ENCODE results near the gene MEGF6.
A peak's percentile ranks its signal among the peaks of the same experiment; 100 is the strongest.
"Not testable (repeated sequence)": the region's sequence is repeated elsewhere in the genome, so short reads cannot be mapped to it uniquely, and the experiment has no call there.

The MEGF6 gene

DNA sequence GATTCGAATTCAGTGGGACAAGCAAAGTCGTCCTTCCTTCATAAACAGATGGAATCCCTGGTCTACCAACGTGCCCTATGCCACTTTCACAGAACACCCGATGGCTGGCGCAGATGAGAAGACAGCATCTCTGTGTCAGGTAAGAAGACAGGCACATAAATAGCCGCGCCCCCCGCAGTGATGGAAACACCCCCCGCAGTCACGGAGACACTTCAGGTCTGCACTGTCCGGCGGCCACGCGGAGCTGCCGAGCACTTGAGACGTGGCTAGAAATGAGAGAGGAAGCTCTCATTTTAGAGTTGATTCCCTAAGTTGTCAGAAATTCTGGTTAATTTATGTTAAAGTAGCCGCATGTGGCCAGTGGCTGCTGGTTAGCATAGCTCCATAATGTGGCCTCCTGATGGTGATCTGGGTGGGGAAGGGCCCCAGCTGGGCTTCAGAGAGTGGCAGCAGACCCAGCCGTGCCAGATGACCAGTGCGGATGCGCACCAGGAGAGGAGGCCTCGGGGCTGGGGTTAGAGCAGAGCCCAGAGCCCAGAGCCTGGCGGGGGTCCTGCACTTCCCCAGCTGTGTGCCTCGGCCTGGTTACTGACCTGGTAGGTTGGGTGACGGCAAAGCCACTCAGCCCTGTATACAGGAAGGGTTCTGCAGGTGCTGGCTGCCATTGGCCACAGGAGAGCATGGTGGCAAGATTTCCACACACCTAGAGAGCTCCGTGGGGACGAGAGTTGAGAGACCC, 16.4 kb upstream of the MEGF6 start:
- no peak for DNase-seq (ENCODE audit: low read depth in 2 of 2)

DNA sequence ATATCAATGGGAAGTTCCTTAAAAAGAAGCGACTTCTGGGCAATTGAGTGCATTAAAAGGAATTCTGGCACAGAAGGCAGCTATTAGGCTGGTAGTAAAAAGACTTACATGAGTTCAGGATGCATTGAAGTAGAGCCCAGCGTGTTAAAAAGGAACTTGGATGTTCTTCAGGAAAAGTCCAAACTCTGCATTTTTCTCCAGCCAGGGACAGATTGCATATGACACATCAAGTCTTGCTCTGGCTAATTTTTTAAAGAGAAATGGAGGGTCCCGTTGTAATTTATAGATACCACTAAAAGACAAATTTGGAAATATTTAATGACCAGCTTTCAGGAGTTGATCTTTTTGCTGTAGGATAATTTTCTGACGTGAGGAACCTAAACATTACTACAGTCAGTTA, 14.7 kb upstream of the MEGF6 start:
- DNase-seq (ENCODE audit: low read depth in 2 of 2) = no peak

GRCh38 chr1:3625151-3625907, 14.0 kb upstream of the MEGF6 start:
- no peak for DNase-seq (ENCODE audit: low read depth in 2 of 2)

DNA sequence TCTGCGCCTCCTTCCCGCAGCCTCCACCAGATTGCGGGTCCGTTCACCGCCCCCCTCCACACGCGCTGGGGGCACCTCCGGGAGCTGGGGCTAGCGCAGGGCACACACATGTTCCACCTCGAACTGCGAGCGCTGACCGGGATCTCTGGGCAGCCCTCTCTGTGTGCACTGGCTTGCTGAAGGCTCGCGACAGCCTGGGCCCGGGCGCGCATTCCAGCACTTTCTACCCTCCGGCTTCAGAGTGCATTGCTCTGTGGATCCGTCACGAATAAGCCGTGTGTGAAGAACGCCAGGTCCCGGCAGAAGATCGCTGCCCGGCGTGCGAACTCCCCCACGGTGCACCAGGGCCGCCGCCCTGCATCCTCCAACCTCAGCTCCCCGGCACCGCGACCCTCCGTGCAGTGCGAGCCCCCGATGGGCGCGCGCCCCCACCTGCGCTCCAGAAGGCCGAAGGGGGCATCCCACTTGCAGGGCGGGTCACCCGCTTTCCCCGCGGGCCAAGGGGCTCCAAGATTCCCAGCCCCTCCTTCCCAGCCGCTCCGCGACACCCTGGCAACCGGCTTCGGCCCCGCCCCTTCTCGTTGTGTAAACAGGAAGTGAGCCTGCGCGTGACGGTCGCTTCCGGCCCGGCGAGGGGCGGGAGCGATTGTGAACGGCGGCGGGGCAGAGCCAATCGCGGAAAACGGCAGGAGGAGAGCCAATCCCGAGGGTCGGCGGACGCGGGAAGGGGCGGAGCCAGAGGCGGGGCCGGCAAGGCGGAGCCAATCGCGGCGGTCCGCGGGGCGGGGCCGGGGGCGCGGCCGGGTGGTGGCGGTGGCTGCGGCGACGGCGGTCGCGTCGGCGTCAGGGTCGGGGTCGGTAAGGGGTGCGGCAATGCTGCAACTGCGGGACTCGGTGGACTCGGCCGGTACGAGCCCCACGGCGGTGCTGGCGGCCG, 13.2 kb upstream of the MEGF6 start, which contains the start of gene TPRG1L:
Gene TPRG1L (plus strand): TSS at position 816 of the 937 bp plus-strand sequence. CDS start 58 bp downstream, at position 874.
- DNase-seq (ENCODE audit: low read depth in 2 of 2) = peak; percentile 87 to 88

GRCh38 chr1:3623441-3624199, 12.3 kb upstream of the MEGF6 start:
- no peak for DNase-seq (ENCODE audit: low read depth in 2 of 2)

GRCh38 chr1:3622102-3622501, 10.8 kb upstream of the MEGF6 start:
- DNase-seq (ENCODE audit: low read depth in 2 of 2) = not testable (repeated sequence)

GRCh38 chr1:3621151-3621671, 9.9 kb upstream of the MEGF6 start:
- DNase-seq (ENCODE audit: low read depth in 2 of 2) = not testable (repeated sequence)

- DNase-seq (ENCODE audit: low read depth in 2 of 2) = no peak
Measured at GRCh38 chr1:3620708-3621107, 9.4 kb upstream of the MEGF6 start.

GRCh38 chr1:3618881-3619671, 7.8 kb upstream of the MEGF6 start:
- DNase-seq (ENCODE audit: low read depth in 2 of 2) = peak; percentile 43 to 51

GRCh38 chr1:3618531-3618880, 7.2 kb upstream of the MEGF6 start:
- DNase-seq (ENCODE audit: low read depth in 2 of 2) = no peak

GRCh38 chr1:3617806-3618345, 6.6 kb upstream of the MEGF6 start:
- no peak for DNase-seq (ENCODE audit: low read depth in 2 of 2)

DNA sequence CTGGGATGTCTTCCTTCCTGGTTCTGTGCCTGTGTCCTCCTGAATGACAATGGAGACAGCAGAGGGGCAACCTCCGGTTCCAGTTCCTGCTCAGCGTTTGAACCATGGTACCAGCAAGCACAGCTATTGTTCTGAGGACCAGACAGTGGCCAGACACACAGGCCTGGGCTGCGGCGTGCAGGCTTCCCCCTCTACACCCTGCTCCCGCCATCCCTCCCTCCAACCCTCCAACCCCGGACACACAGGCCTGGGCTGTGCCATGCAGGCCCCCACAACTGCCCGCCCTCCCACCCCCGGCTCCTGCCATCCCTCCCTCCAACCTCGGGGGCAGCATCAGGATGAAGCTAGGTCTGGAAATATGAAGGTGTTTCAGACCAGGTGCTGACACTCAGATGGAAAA, 5.6 kb upstream of the MEGF6 start:
- DNase-seq (ENCODE audit: low read depth in 2 of 2) = no peak

DNA sequence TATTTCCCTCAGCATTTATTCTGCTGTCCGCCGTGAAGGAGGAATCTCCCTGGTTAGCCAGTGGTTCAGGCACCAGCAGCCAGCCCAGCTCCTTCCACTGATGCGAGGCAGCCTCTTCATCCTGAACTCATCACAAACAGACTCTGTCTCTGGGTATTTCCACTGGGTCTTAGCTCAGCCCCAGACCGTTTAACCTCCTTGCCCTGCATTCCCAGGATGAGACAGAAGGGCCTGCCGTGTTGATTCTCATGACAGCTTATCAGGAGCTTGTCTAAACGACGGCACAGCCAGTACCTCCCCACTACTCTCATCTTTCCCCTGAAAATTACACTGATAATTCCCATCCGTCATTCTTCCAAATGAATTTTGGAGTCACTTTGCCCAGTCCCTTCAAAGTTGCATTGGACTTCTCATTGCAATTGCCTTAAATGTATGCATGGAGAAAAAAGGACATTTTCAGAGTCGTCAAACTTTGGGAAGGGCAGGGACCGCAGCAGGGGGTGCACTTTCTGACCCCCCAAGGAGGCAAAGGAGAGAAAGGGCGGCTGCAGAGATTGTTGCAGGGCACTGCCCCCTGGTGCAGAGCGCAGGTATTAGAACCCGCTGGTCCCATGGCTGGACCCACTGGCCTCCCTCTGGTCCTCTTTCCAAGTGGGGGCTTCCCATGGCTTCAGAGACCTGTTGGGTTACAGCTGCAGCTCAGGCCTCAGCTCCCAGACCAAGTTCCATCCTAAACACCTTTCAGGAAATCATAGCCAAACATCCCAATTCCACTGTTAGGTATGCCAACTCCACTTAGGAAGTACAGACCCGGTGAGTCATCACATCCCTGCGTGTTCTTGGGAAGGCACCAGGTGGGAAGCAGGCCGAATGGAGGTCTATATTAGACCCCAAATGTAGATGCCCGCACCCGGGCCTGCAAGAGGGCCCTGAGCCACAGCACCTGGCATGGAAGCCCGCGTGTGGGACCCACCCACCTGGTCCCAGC, 3.7 kb upstream of the MEGF6 start:
- no peak for DNase-seq (ENCODE audit: low read depth in 2 of 2)

DNA sequence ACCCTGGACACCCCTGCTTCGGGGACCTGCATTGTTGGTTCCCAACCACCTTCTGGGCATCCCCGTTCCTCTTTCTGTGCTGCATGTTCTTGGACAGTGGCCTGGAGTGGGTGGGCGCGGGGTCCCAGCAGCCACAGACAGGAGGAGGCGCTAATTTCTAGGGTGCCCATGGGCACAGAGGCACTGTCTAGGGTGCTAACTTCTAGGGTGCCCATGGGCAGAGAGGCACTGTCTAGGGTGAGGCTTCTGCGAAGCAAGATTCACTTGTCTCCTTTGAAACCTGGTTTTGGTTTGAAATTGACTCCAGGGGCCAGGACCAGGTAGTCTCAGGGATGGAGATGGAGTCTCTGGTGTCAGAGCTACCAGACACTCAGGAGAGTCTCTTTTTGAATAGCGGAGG, 815 bp upstream of the MEGF6 start:
- no peak for DNase-seq (ENCODE audit: low read depth in 2 of 2)

- peak; percentile 44 to 48 for DNase-seq (ENCODE audit: low read depth in 2 of 2)
Measured at GRCh38 chr1:3610527-3611169, 660 bp downstream of the MEGF6 start.

DNA sequence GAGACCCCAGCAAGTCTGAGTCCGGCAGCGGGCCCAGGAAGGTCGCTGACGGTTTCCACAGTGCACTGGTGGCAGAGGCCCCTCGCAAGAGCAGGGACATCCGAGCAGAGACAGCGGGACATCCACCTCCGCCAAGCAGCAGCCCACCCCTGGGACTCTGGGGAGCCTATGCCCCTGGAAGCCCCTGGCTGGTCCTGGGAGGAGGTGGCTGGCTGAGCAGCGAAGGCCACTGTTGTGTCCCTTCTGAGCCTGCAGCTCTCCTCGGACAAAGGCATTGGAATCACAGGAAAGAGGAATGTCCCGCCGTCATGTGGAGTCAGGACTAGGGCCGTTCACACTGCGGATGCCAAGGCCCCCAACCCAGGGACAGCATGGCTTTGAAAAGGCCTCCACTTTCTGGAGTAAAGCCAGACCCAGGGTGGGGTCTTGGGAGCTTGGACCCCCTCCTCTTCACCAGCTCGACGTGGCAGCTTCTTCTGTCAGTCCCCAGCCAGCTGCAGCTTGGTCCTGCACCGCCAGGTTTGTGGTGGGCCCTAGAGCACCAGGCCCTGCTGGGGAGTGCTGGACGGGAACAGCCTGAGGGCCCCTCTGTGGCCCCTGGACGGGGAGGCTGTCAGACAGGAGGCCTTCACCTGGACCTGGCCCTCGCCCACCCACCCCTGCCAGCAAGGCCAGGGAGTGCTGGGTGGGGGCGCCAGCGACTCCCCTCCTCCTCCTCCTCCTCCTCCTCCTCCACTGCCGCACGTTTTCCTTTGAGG, 1.4 kb downstream of the MEGF6 start:
- no peak for DNase-seq (ENCODE audit: low read depth in 2 of 2)

DNA sequence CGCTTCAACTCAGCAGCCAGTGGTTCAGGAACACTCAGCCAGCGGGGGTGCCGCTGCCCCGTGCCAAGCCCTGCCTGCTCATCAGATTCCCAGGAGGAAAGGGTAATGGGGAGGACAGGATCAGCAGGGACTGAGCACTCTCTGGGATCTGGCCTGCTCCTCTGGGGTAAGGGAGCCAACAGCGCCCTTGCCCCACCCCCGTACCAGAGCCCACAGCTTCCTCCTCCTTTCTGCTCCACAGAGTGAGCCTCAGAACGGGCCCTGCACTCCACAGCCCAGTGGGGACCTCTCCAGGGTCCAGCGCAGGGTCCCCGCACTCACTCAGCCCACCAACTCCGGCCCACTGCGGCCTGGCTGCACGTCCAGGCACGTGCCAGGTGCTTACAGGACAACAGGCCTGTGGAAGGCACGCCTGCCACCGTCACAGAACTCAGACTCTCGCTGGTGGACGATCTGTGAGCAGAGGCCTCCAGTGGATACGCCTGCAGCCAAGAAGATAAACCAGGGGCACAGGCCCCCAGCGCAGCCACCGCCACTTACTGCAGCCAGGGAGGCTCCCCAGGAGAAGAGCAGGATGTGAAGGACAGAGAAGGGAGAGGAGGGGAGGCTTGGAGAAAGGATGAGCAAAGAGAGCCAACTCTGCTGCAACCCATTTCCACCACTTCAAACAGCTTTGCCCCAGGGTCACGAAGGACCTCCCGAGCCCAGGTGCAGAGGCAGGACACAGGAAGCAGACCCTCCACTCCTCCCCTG, 2.1 kb downstream of the MEGF6 start:
- DNase-seq (ENCODE audit: low read depth in 2 of 2) = no peak
